ENCODE data around the gene SDS.

The SDS gene

DNA sequence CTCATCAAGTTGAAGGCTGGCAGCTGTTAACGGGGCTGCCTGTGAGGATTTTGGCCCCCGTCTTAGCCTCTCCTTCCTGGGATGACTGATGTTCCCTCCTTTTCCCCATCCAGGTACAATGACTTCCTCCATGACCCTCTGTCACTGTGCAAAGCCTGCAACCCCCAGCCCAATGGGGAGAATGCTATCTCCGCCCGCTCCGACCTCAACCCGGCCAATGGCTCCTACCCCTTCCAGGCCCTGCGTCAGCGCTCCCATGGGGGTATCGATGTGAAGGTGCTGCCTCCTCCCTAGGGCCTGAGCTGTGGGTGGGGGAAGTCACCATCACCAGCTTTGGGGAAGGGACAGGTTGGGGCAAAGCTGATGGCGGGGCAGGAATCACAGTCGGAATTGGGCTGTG is 16.1 kb downstream of the SDS start:
- Mint-ChIP-seq H3K4me3 (no peak overlapping the region), H3K27ac (no peak overlapping the region), H3K9me3 (no peaks in the 10 kb centered on the region), H3K27me3 (no peaks in the 10 kb centered on the region), H3K4me1 (no peaks in the 10 kb centered on the region), H3K36me3 (peaks cover 5% of the 10 kb centered on the region)
- no peak for DNase-seq
- CTCF ChIA-PET = no interaction called here

DNA sequence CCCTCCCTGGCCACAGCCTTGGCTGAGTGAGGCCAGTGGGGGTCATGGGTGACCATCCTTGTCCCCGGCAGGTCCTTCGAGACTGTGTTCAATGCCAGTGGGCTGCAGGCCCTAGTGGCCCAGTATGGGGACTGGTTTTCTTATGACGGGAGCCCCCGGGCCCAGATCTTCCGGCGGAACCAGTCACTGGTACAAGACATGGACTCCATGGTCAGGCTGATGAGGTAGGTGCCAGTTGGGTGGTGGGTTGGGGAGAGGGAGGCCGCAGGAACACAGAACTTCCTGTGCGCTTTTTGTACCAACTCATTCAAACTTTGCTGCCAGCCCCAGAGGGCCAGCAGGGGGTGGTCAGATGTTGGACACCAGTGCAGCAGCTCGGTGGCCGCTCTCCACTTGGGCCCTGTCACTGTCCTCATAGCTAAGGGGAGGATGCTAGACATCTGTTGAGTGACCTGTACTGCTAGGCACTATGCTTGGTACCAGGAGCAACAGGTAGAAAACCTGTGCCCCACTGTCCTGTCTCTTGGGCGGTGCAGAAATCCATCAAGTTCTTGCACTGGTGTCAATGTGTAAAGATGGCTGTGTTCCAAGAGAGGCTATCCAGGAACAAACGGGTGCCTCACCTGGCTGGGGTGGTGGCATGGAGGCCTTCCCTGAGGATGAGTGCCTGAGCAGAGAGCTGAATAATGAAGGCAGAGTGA is 16.7 kb downstream of the SDS start:
- H3K27me3 Mint-ChIP-seq = no peaks in the 10 kb centered on the region
- no peak for DNase-seq
- CTCF ChIA-PET = no interaction called here
- no peaks in the 10 kb centered on the region for H3K4me1 Mint-ChIP-seq
- no peak overlapping the region for H3K27ac Mint-ChIP-seq
- no peak overlapping the region for H3K4me3 Mint-ChIP-seq
- peaks cover 5% of the 10 kb centered on the region for H3K36me3 Mint-ChIP-seq
- no peaks in the 10 kb centered on the region for H3K9me3 Mint-ChIP-seq

DNA sequence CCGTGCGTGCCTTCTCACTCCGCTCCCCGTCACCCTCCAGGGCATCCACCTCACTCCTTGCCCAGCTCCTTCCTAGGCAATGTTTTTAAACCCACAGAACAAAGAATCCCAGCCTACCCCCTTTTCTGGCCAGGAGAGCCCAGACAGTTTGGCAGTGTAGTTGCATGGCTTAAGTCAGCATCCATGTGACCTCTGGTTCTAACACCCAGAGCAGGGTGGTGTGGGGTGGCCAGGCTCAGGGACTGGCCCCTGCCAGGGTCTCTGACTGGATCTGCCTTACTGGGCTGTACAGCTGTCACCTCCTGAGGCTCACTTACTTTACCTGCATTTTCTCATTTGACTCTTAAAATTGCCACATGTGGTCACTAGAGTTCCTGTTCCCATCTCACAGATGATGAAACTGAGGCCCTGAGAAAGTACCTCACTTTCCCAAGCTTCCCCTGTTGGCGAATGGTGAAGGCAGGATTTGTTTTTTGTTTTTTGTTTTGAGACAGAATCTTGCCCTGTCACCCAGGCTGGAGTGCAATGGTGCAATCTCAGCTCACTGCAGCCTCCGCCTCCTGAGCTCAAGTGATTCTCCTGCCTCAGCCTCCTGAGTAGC is 18.3 kb downstream of the SDS start:
- Mint-ChIP-seq H3K36me3 (peaks cover 5% of the 10 kb centered on the region), H3K27ac (no peak overlapping the region), H3K4me1 (no peaks in the 10 kb centered on the region), H3K9me3 (no peaks in the 10 kb centered on the region), H3K27me3 (no peaks in the 10 kb centered on the region), H3K4me3 (no peak overlapping the region)
- CTCF ChIA-PET = no interaction called here
- DNase-seq = no peak

DNA sequence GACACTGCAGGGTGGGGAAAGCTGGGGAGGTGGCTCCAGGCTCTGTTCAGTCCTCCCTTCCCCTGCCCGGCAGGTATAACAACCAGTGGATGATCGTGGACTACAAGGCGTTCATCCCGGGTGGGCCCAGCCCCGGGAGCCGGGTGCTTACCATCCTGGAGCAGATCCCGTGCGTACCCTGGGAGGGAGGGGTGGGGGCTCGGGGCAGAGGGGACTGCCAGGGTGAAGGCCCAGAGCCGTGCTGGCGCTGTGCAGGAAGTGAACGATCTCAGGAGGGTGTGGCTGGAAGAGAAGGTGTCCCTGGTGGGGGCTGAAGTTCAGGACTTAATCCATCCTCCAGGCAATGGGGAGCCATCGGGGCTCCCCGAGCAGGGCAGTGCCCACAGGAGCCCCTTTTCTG is 18.9 kb downstream of the SDS start:
- H3K36me3 Mint-ChIP-seq = peaks cover 5% of the 10 kb centered on the region
- no peak overlapping the region for H3K27ac Mint-ChIP-seq
- no peak for DNase-seq
- no peaks in the 10 kb centered on the region for H3K4me1 Mint-ChIP-seq
- H3K27me3 Mint-ChIP-seq = no peaks in the 10 kb centered on the region
- no peak overlapping the region for H3K4me3 Mint-ChIP-seq
- CTCF ChIA-PET = no interaction called here
- H3K9me3 Mint-ChIP-seq = no peaks in the 10 kb centered on the region

DNA sequence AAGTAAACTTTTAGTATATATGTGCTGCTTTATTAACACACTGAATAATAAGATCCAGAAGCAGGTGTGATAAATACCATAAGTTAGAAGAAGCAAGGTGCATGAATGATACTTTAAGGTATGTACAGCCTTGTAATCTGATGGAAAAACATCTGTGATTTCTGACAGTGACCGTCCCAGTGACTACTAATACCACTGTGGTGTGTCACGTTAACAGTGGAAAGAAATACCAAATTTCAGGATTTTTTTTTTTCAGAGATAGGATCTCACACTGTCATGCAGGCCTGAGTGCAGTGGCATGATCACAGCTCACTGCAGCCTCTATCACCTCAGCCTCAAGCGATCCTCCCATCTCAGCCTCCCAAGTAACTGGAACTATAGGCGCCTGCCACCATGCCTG is 21.5 kb downstream of the SDS start:
- H3K9me3 Mint-ChIP-seq = no peaks in the 10 kb centered on the region
- no peak overlapping the region for H3K4me3 Mint-ChIP-seq
- no peaks in the 10 kb centered on the region for H3K4me1 Mint-ChIP-seq
- H3K36me3 Mint-ChIP-seq = peaks cover 6% of the 10 kb centered on the region
- H3K27me3 Mint-ChIP-seq = no peaks in the 10 kb centered on the region
- CTCF ChIA-PET = no interaction called here
- H3K27ac Mint-ChIP-seq = no peak overlapping the region
- DNase-seq = no peak

DNA sequence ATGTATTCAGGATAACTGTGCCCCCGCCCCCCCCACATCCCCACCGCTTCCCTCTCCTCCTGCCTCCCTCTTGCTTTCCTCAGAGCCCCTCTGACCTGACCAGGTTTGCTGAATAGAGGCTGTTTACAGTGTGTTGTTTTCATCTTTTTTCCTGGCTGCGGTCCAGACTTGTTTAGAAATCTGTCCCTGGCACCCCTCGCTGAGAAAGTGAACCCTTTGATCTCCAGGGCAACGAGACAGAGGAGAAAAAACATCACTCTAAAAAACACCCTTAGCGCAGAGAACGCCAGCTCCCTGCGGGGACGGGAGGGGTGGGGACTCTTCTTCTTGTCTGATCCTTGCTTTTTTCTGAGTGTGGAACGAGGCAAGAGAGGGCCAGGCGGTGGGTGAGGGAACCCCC is 22.5 kb downstream of the SDS start:
- H3K4me3 Mint-ChIP-seq = no peak overlapping the region
- CTCF ChIA-PET = interaction anchor here (0.7 kb wide), 1 partner anchor 434 kb away, joined by 3 read pairs; no protein-coding TSS in a partner anchor
- peaks cover 6% of the 10 kb centered on the region for H3K36me3 Mint-ChIP-seq
- no peaks in the 10 kb centered on the region for H3K27me3 Mint-ChIP-seq
- no peaks in the 10 kb centered on the region for H3K9me3 Mint-ChIP-seq
- no peak overlapping the region for H3K27ac Mint-ChIP-seq
- no peak for DNase-seq
- H3K4me1 Mint-ChIP-seq = no peaks in the 10 kb centered on the region

DNA sequence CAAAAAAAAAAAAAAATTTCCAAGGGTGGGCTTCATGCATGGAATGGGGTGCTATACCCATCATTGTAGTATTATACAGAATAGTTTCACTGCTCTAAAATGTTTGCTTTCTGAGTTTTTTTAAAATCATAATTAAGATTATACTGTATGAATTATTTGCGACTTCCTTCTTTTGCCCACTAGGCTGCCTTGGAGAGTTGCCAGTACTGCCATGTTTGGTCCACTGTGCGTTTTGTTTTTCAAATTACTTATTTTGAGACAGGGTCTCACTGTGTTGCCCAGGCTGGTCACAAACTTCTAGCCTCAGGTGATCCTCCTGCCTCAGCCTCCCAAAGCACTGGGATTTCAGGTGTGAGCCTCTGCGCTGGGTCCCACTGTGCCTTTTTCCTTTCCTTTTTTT is 25.4 kb downstream of the SDS start:
- no peaks in the 10 kb centered on the region for H3K27me3 Mint-ChIP-seq
- no peaks in the 10 kb centered on the region for H3K4me1 Mint-ChIP-seq
- H3K9me3 Mint-ChIP-seq = no peaks in the 10 kb centered on the region
- no peak overlapping the region for H3K4me3 Mint-ChIP-seq
- no peak for DNase-seq
- peaks cover 5% of the 10 kb centered on the region for H3K36me3 Mint-ChIP-seq
- CTCF ChIA-PET = interaction anchor here (0.8 kb wide), 1 partner anchor 124 kb away, joined by 3 read pairs; no protein-coding TSS in a partner anchor
- no peak overlapping the region for H3K27ac Mint-ChIP-seq

DNA sequence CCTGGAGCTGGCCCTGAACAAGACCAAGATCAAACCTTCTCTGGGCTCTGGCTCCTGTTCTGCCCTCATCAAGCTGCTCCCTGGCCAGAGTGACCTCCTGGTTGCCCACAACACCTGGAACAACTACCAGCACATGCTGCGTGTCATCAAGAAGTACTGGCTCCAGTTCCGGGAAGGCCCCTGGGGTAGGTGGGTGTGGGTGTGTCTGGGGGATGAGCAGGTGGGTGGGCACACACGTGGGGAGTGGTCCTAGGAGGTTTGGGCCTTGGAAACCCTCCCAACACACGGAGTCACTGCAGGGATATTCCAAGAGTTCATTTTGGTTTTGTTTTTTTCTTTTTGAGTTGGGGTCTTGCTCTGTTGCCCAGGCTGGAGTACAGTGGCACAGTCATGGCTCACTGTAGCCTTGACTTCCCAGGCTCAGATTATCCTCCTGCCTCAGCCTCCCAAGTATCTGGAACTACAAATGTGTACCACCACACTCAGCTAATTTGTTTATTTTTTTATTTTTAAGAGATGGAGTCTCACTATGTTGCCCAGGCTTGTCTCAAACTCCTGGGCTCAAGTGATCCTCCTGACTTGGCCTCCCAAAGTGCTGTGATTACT is 28.8 kb downstream of the SDS start:
- Mint-ChIP-seq H3K27ac (no peak overlapping the region), H3K36me3 (peaks cover 5% of the 10 kb centered on the region), H3K27me3 (no peaks in the 10 kb centered on the region), H3K4me1 (peaks cover 6% of the 10 kb centered on the region), H3K4me3 (no peak overlapping the region), H3K9me3 (no peaks in the 10 kb centered on the region)
- no peak for DNase-seq
- CTCF ChIA-PET = interaction anchor here (1.2 kb wide), 1 partner anchor 50 kb away, joined by 3 read pairs; no protein-coding TSS in a partner anchor

DNA sequence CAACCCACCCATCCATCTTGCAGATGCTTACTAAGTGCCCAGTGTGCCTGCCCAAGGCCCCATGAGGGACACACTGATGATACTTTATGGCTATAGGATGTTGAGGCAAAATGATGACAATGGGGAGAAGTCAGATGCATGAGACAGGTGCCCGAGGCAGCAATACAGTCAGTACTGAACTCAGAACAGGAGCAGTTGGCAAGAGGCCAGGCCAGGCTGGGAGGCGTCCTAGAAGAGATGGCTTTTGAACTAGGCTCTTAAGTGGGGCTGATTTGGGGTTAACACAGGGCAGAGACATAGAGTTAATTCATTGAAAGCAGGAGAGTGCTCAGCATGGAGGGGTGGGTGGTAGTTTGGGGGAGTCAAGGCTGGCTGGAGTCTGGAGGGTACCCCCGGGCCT is 29.7 kb downstream of the SDS start:
- Mint-ChIP-seq H3K36me3 (peaks cover 5% of the 10 kb centered on the region), H3K27ac (no peak overlapping the region), H3K27me3 (no peaks in the 10 kb centered on the region), H3K4me3 (no peak overlapping the region), H3K4me1 (peaks cover 6% of the 10 kb centered on the region), H3K9me3 (no peaks in the 10 kb centered on the region)
- CTCF ChIA-PET = no interaction called here
- no peak for DNase-seq

GRCh38 chr12:113373440-113373839 is 30.2 kb downstream of the SDS start:
- CTCF ChIA-PET = no interaction called here
- Mint-ChIP-seq H3K4me1 (peaks cover 6% of the 10 kb centered on the region), H3K36me3 (peaks cover 5% of the 10 kb centered on the region), H3K4me3 (no peak overlapping the region), H3K9me3 (no peaks in the 10 kb centered on the region), H3K27ac (no peak overlapping the region), H3K27me3 (no peaks in the 10 kb centered on the region)
- DNase-seq = no peak

DNA sequence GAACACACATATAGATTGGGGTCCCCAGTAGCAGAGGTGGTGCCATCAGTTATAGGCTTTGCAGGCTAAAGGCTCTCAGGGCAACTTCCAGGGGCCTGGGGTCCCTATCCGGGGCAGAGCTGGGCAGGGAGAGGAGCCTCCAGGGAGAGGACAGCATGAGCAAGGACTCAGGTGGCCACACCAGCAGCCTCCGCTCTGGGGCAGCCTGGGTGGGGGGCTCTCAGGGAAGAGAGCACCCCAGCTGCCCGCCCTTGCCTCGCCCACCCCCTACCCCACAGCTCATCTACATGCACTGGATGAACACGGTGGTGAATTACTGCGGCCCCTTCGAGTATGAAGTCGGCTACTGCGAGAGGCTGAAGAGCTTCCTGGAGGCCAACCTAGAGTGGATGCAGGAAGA is 31.3 kb downstream of the SDS start:
- Mint-ChIP-seq H3K9me3 (no peaks in the 10 kb centered on the region), H3K4me3 (no peak overlapping the region), H3K27me3 (no peaks in the 10 kb centered on the region), H3K4me1 (peaks cover 6% of the 10 kb centered on the region), H3K27ac (no peak overlapping the region), H3K36me3 (peaks cover 3% of the 10 kb centered on the region)
- DNase-seq = no peak
- CTCF ChIA-PET = no interaction called here

DNA sequence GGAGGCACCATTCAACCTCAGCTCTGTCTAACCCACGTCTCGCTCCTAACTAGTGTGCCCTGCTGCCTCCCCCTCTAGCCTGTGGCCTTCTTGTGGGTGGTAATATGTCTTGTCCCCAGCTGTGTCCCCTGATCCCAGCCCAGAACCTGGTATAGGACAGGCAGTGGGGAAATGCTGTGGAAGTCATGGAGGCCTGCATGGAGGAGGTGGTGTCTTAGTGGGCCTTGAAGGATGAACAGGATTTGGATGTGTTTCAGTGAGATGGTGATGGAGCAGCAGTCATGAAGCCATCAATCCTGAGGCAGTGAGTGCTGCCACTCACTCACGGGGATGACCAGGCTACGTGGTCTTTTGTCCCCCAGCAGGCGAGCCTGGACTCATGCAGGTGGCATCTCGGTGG is 31.9 kb downstream of the SDS start:
- peaks cover 3% of the 10 kb centered on the region for H3K36me3 Mint-ChIP-seq
- no peaks in the 10 kb centered on the region for H3K9me3 Mint-ChIP-seq
- no peak for DNase-seq
- CTCF ChIA-PET = no interaction called here
- H3K4me3 Mint-ChIP-seq = no peak overlapping the region
- no peak overlapping the region for H3K27ac Mint-ChIP-seq
- H3K27me3 Mint-ChIP-seq = no peaks in the 10 kb centered on the region
- peaks cover 6% of the 10 kb centered on the region for H3K4me1 Mint-ChIP-seq

DNA sequence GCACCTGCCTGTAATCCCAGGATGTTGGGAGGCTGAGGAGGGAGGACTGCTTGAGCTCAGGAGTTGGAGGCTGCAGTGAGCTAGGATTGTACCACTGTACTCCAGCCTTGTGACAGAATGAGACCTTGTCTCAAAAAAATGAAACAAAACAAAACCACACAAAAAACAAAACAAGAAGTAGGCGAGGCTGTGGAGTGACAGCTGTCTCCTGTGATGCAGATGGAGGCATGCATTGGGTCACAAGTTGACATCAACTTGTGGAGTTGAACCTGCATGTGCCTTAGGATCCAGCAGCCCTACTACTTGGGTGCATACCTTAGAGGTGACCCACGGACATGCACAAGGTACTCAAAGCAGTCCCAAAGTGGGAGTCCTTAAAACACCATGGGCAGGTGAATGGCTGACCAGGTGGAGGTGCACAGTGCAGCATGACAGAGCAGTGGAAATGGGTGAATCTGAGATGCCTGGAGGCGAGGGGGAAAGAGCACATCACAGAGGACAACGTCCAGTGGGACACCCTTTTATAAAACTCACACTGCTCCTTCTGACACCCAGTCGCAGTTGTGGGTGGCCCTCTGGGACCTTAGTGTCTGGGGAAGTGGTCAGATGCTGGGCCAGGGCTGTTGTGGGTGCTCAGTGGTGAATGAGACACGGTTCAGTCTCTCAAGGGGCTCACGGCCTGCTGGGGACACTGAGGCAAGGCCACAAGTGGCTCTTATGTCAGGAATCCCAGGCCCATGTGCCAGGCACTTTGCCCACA is 32.6 kb downstream of the SDS start:
- H3K27me3 Mint-ChIP-seq = no peaks in the 10 kb centered on the region
- H3K36me3 Mint-ChIP-seq = peaks cover 3% of the 10 kb centered on the region
- CTCF ChIA-PET = no interaction called here
- peaks cover 6% of the 10 kb centered on the region for H3K4me1 Mint-ChIP-seq
- H3K27ac Mint-ChIP-seq = no peak overlapping the region
- H3K9me3 Mint-ChIP-seq = no peaks in the 10 kb centered on the region
- H3K4me3 Mint-ChIP-seq = no peak overlapping the region
- DNase-seq = no peak

GRCh38 chr12:113369391-113369985 is 34.2 kb downstream of the SDS start:
- no peak for DNase-seq
- H3K27ac Mint-ChIP-seq = no peak overlapping the region
- peaks cover 6% of the 10 kb centered on the region for H3K4me1 Mint-ChIP-seq
- H3K9me3 Mint-ChIP-seq = no peaks in the 10 kb centered on the region
- no peaks in the 10 kb centered on the region for H3K27me3 Mint-ChIP-seq
- H3K36me3 Mint-ChIP-seq = peaks cover 3% of the 10 kb centered on the region
- CTCF ChIA-PET = interaction anchor here (1.3 kb wide), 1 partner anchor 55 kb away, joined by 3 read pairs; no protein-coding TSS in a partner anchor
- no peak overlapping the region for H3K4me3 Mint-ChIP-seq
